GM19395 (cell line): ENCODE results near the gene STARD9.

Experiments
- ATAC-seq: cut with Tn5 transposase; IDR thresholded peaks from one replicate; pipeline ENCODE4 v1.9.1; 2021; ENCODE audit warnings: mild to moderate bottlenecking, moderate library complexity; ENCODE audit not compliant: unreplicated experiment

Gene STARD9

GRCh38 chr15:42725331-42725903 lies 150.0 kb downstream of the STARD9 start:
- no peak for ATAC-seq

GRCh38 chr15:42726114-42726513 lies 150.7 kb downstream of the STARD9 start:
- no peak for ATAC-seq

GRCh38 chr15:42727750-42728381 lies 152.5 kb downstream of the STARD9 start:
- ATAC-seq = no peak

GRCh38 chr15:42728560-42728959 lies 153.2 kb downstream of the STARD9 start:
- ATAC-seq = no peak

- ATAC-seq = no peak
Observed at GRCh38 chr15:42728972-42729371, 153.6 kb downstream of the STARD9 start.

- ATAC-seq = no peak
Observed at GRCh38 chr15:42729409-42729808, 154.0 kb downstream of the STARD9 start.

- ATAC-seq = no peak
Observed at GRCh38 chr15:42730135-42730534, 154.7 kb downstream of the STARD9 start.

GRCh38 chr15:42730536-42730935 lies 155.1 kb downstream of the STARD9 start:
- no peak for ATAC-seq

- no peak for ATAC-seq
Observed at GRCh38 chr15:42731461-42731860, 156.1 kb downstream of the STARD9 start.

- ATAC-seq = no peak
Observed at GRCh38 chr15:42732095-42732827, 156.9 kb downstream of the STARD9 start.

GRCh38 chr15:42733027-42733426 lies 157.6 kb downstream of the STARD9 start:
- no peak for ATAC-seq

GRCh38 chr15:42734076-42734672 lies 158.8 kb downstream of the STARD9 start:
- no peak for ATAC-seq

- ATAC-seq = no peak
Observed at GRCh38 chr15:42735382-42736165, 160.2 kb downstream of the STARD9 start.

- peak; percentile 40 for ATAC-seq
Observed at GRCh38 chr15:42736178-42736792, 160.9 kb downstream of the STARD9 start.

- ATAC-seq = peak; percentile 69
Observed at GRCh38 chr15:42736793-42737528, 161.6 kb downstream of the STARD9 start, which contains the start of gene CDAN1. Gene CDAN1 (minus strand): TSS chr15:42737128. CDS start chr15:42737102, 26 bp downstream.

- no peak for ATAC-seq
Observed at GRCh38 chr15:42737529-42738328, 162.3 kb downstream of the STARD9 start.

GRCh38 chr15:42741710-42742109 lies 166.3 kb downstream of the STARD9 start:
- no peak for ATAC-seq

- ATAC-seq = no peak
Observed at GRCh38 chr15:42742149-42742548, 166.7 kb downstream of the STARD9 start.

GRCh38 chr15:42744195-42744594 lies 168.8 kb downstream of the STARD9 start:
- ATAC-seq = no peak
